Subcutaneous abdominal adipose tissue (tissue), 5 donors: ENCODE data around the gene TK1.

ENCODE experiments used
- H3K27ac ChIP-seq: one replicate; pipeline ENCODE4 v1.7.0; 2013; ENCODE audit warnings: low read depth, mild to moderate bottlenecking, inconsistent platforms, low read length, moderate library complexity
- H3K27me3 ChIP-seq, 5 donors: one replicate each; pipeline ENCODE4 v1.7.0; 2013; ENCODE audit warnings: low read length in 5 of 5, inconsistent platforms in 1 of 5; ENCODE audit not compliant: control insufficient read depth in 5 of 5, insufficient read depth in 4 of 5
- H3K36me3 ChIP-seq, 5 donors: one replicate each; pipeline ENCODE4 v1.7.0; 2013; ENCODE audit warnings: low read length in 5 of 5; ENCODE audit not compliant: control insufficient read depth in 5 of 5, insufficient read depth in 5 of 5
- H3K4me1 ChIP-seq, 5 donors: one replicate each; pipeline ENCODE4 v1.7.0; 2013; ENCODE audit warnings: low read length in 5 of 5, mild to moderate bottlenecking in 3 of 5, moderate library complexity in 1 of 5; ENCODE audit not compliant: control insufficient read depth in 5 of 5, insufficient read depth in 5 of 5
- H3K4me3 ChIP-seq, 5 donors: one replicate each; pipeline ENCODE4 v1.7.0; 2013; ENCODE audit warnings: low read length in 5 of 5, low read depth in 1 of 5
- H3K9ac ChIP-seq, 5 donors: one replicate each; pipeline ENCODE4 v1.7.0; 2013; ENCODE audit warnings: low read length in 5 of 5, mild to moderate bottlenecking in 4 of 5, moderate library complexity in 3 of 5
- H3K9me3 ChIP-seq, 5 donors: one replicate each; pipeline ENCODE4 v1.7.0; 2013; ENCODE audit warnings: low read length in 5 of 5; ENCODE audit not compliant: control insufficient read depth in 5 of 5
- donor health status: healthy.
- donor health status: healthy.
- donor health status: healthy.
- donor health status: healthy.
- donor health status: healthy.

The TK1 gene

DNA sequence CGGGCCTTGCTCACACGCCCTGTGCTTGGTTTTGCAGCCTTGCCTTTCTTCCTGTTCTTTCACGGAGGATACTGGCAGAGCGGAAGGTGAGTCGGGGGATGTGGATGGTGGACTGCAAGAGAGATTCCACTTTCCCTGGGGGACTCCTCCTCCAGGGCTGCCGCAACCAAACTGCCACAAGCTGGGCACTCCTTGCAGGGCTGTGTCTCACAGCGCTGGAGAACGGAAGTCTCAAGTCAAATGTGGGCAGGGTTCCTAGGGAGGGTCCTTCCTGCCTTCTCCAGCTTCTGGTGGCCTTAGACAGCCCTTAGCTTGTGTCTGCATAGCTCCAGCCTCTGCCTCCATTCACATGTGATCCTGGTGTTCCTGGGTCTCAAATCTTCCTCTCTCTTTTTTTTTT is 15.8 kb upstream of the TK1 start:
- Histone ChIP-seq H3K36me3 (peaks cover 0 to 15% (median 8%) of the 10 kb centered on the region in 5 donors), H3K9me3 (no peaks in the 10 kb centered on the region), H3K27ac (no peak overlapping the region), H3K4me3 (no peak overlapping the region), H3K9ac (no peak overlapping the region), H3K4me1 (peaks cover 0 to 12% (median 0%) of the 10 kb centered on the region in 5 donors), H3K27me3 (no peaks in the 10 kb centered on the region)

- H3K9me3 ChIP-seq: no peaks in the 10 kb centered on the region
- H3K4me3 ChIP-seq: no peak overlapping the region
- H3K27ac ChIP-seq: no peak overlapping the region
- no peaks in the 10 kb centered on the region for H3K27me3 ChIP-seq
- H3K4me1 ChIP-seq: peaks cover 0 to 24% (median 10%) of the 10 kb centered on the region in 5 donors
- peaks cover 0 to 14% (median 12%) of the 10 kb centered on the region in 5 donors for H3K36me3 ChIP-seq
- no peak overlapping the region for H3K9ac ChIP-seq
Measured at GRCh38 chr17:78200451-78200850, 13.6 kb upstream of the TK1 start.

GRCh38 chr17:78197147-78197832 is 10.4 kb upstream of the TK1 start:
- no peak overlapping the region for H3K27ac ChIP-seq
- peaks cover 0 to 14% (median 9%) of the 10 kb centered on the region in 5 donors for H3K36me3 ChIP-seq
- H3K27me3 ChIP-seq: no peaks in the 10 kb centered on the region
- H3K9me3 ChIP-seq: no peaks in the 10 kb centered on the region
- peaks cover 0 to 24% (median 10%) of the 10 kb centered on the region in 5 donors for H3K4me1 ChIP-seq
- no peak overlapping the region for H3K4me3 ChIP-seq
- peak overlapping the region in 1 of 5 donors; percentile 48 for H3K9ac ChIP-seq

- Histone ChIP-seq H3K4me1 (peaks cover 0 to 24% (median 10%) of the 10 kb centered on the region in 5 donors), H3K27ac (no peak overlapping the region), H3K36me3 (peaks cover 0 to 14% (median 10%) of the 10 kb centered on the region in 5 donors), H3K9me3 (no peaks in the 10 kb centered on the region), H3K4me3 (no peak overlapping the region), H3K9ac (no peak overlapping the region), H3K27me3 (no peaks in the 10 kb centered on the region)
Measured at GRCh38 chr17:78196716-78197115, 9.9 kb upstream of the TK1 start.

GRCh38 chr17:78185981-78186691 is 716 bp downstream of the TK1 start:
- Histone ChIP-seq H3K9ac (no peak overlapping the region), H3K4me1 (peaks cover 0 to 26% (median 21%) of the 10 kb centered on the region in 5 donors), H3K9me3 (no peaks in the 10 kb centered on the region), H3K4me3 (peak overlapping the region in 2 of 5 donors; percentile 35 to 57), H3K27ac (no peak overlapping the region), H3K27me3 (no peaks in the 10 kb centered on the region), H3K36me3 (peaks cover 0 to 6% (median 5%) of the 10 kb centered on the region in 5 donors)

DNA sequence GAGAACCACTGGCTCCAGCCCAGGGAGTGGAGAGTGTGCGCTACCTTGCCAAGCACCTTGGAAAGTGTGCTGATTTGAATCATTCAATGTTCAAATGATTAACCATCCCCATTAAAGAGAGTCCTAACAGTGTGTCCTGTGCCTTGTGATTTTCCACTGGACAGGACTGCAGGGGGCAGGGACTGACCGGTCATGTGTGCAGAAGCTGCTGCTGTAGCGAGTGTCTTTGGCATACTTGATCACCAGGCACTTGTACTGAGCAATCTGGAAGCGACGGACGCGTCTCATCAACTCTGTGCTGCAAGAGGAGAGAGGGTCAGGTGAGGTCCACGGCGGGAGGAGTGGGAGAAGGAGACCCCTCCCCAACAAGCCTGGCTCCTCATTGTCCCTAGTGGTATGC is 2.0 kb downstream of the TK1 start:
- H3K9me3 ChIP-seq: no peaks in the 10 kb centered on the region
- peaks cover 0 to 26% (median 21%) of the 10 kb centered on the region in 5 donors for H3K4me1 ChIP-seq
- no peak overlapping the region for H3K4me3 ChIP-seq
- H3K27ac ChIP-seq: no peak overlapping the region
- no peaks in the 10 kb centered on the region for H3K36me3 ChIP-seq
- no peak overlapping the region for H3K9ac ChIP-seq
- H3K27me3 ChIP-seq: no peaks in the 10 kb centered on the region

DNA sequence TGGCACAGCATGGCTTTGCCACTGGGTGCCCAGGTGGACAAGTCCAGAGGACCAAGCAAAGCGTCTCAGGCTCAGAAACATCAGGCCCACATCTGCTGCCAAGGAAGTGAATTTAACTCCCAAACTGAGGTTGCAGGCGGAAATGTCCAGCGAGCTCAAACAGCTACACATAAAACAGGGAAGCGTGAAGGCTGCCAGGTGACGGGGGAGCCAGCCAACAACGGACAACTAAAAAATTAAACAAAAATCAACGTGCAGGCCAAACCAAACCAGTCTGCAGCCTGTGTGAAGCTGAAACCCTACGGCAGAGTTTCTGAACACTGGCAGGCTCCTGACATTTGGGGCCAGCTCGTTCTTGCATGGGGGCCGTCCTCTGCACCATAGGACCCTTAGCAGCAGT is 2.5 kb downstream of the TK1 start:
- Histone ChIP-seq H3K36me3 (no peaks in the 10 kb centered on the region), H3K27ac (no peak overlapping the region), H3K4me1 (peaks cover 0 to 26% (median 21%) of the 10 kb centered on the region in 5 donors), H3K9ac (no peak overlapping the region), H3K27me3 (no peaks in the 10 kb centered on the region), H3K9me3 (no peaks in the 10 kb centered on the region), H3K4me3 (no peak overlapping the region)

- Histone ChIP-seq H3K27me3 (no peaks in the 10 kb centered on the region), H3K4me3 (no peak overlapping the region), H3K27ac (no peak overlapping the region), H3K9ac (no peak overlapping the region), H3K4me1 (peaks cover 0 to 26% (median 21%) of the 10 kb centered on the region in 5 donors), H3K9me3 (no peaks in the 10 kb centered on the region), H3K36me3 (no peaks in the 10 kb centered on the region)
Measured at GRCh38 chr17:78183916-78184315, 2.9 kb downstream of the TK1 start.

DNA sequence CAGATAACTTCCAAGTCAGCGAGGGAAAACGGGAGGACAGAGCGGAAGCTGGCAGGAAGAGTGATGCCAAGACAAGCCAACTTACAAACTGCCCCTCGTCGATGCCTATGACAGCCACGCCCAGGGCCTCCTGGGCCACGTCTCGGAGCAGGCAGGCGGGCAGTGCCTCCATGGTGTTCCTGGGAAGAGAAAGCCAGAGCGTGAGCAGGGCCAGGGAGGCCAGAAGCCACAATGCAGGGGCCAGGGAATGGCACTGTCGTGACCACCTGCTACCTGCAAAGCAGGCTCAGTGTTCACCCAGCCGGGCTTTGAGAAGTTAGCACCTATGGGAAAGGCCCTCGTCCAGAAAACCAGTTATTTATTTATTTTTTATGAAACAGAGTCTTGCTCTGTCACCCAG is 4.3 kb downstream of the TK1 start:
- H3K36me3 ChIP-seq: no peaks in the 10 kb centered on the region
- no peak overlapping the region for H3K4me3 ChIP-seq
- H3K27ac ChIP-seq: no peak overlapping the region
- no peaks in the 10 kb centered on the region for H3K27me3 ChIP-seq
- H3K4me1 ChIP-seq: peaks cover 0 to 19% (median 13%) of the 10 kb centered on the region in 5 donors
- H3K9ac ChIP-seq: no peak overlapping the region
- H3K9me3 ChIP-seq: no peaks in the 10 kb centered on the region

GRCh38 chr17:78180508-78180907 is 6.3 kb downstream of the TK1 start:
- Histone ChIP-seq H3K27ac (no peak overlapping the region), H3K27me3 (no peaks in the 10 kb centered on the region), H3K9me3 (no peaks in the 10 kb centered on the region), H3K4me3 (no peak overlapping the region), H3K9ac (no peak overlapping the region), H3K4me1 (peaks cover 7 to 23% (median 17%) of the 10 kb centered on the region in 5 donors), H3K36me3 (no peaks in the 10 kb centered on the region)
